Stimulated activated naive CD4-positive, alpha-beta T cell (primary cell): ENCODE results near the gene MAP3K5.
"Not testable (repeated sequence)": the region's sequence is repeated elsewhere in the genome, so short reads cannot be mapped to it uniquely, and the experiment has no call there.

Source experiments
- DNase-seq, 6 experiments: peaks; one replicate each; lab custom pipeline; 2025; lab: John Stamatoyannopoulos, UW

Gene MAP3K5

GRCh38 chr6:136725124-136725523, 67.2 kb downstream of the MAP3K5 start:
- no peak for DNase-seq

DNA sequence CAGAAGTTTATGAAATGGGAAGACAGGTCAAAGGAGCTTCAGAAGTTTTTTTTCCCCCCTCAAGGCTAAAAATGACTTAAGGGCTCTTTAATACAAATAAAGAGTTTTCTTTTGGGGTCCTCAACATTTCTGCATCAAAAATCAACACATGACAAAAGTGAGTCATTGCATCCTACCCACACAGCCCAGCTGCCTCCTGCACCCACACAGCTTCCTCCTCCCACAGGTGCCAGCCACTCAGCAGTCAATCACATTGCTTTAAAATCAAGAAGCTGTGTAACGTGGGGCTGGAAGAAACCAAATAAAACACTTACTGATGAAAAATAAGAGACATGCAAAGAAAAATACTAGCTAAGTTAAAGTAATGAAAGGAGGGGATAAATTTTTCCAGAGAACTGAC, 68.5 kb downstream of the MAP3K5 start:
- DNase-seq: peak in 1 of 6 experiments; percentile 0

- no peak for DNase-seq
These were observed 70.8 kb downstream of the MAP3K5 start for GRCh38 chr6:136721467-136721866.

- DNase-seq: no peak
These were observed 72.1 kb downstream of the MAP3K5 start for GRCh38 chr6:136720045-136720770.

GRCh38 chr6:136719280-136720044, 72.8 kb downstream of the MAP3K5 start:
- DNase-seq: no peak

- DNase-seq: no peak
These were observed 73.8 kb downstream of the MAP3K5 start for GRCh38 chr6:136718476-136718875.

GRCh38 chr6:136717716-136717990, 74.6 kb downstream of the MAP3K5 start:
- DNase-seq: no peak

DNA sequence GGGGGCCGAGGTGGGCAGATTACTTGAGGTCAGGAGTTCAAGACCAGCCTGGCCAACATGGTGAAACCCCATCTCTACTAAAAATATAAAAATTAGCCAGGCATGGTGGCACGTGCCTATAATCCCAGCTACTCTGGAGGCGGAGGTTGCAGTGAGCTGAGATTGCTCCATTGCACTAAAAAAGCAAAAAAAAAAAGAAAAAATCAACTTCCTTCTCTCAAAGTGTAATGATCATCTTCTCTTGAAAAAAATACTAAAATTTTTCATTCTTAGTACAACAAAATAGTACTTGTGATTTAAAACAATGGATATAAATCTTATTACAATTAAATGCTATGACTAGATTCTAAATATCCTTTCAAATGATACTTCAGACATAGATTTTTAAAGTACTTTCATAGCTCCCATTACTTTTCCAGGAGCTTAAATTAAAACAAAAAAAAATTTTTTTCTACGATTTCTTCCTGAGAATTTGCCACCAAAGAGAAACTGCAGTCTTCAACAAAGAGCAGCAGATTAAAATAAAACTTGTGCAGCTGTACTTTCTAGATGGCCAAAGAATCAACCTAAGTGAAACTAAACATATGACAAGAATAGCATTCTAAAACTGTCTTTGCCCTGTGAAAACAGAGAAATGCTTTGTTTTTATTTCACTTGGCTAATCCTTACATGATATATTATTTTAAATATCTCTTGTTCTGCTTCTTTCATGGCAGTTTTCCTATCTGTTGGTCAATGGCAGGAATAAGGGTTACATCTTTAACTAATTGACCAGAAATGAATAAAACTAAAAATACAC, 75.2 kb downstream of the MAP3K5 start:
- DNase-seq: no peak

GRCh38 chr6:136712642-136713041, 79.6 kb downstream of the MAP3K5 start:
- DNase-seq: not testable (repeated sequence)

GRCh38 chr6:136711644-136712043, 80.6 kb downstream of the MAP3K5 start:
- DNase-seq: no peak

DNA sequence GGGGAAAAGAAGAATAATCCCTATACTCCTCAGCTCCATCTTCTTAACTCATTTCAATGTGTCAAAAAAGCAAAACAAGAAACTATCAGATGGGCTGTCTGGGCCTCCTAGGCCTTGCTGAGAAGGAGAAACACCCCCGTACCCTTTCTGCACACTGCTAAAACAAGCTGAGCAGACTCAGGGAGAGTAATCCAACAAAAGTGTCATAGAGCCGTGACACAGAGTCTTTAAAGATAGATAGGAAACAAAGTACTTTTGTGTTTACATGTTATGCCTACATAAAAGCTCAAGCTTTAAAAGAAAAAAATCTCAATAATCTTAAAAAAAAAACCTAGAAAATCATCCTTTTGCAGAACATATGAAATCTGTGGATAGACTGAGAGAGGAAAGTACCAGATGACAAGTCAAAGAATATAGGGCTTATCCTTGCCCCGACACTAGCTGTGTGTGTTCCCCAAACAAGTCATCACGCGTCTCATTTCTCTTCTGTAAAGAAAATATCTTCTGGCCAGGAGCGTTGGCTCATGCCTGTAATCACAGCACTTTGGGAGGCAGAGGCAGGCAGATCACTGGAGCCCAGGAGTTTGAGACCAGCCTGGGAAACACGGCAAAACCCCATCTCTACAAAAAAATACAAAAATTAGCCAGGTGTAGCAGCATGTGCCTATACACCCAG, 81.3 kb downstream of the MAP3K5 start:
- DNase-seq: no peak

DNA sequence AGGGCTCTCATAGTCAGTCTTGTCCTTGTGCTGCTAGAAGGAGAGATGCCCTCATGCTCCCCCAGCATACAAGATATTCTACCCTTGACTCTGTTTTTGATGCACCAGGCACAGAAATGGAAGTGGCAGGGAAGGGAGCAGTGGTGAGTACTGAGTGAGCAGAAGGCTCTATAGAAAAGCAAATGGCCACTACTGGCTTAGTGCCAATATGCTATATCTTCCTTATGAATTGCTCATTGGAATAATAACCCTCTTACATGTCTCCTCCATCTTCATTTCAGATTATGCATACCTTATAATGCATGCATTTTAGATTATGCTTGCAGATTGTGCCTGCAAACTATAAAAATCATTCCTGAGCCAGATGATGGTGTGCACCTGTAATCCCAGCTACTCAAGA, 82.8 kb downstream of the MAP3K5 start:
- DNase-seq: no peak

GRCh38 chr6:136706430-136706829, 85.8 kb downstream of the MAP3K5 start:
- DNase-seq: no peak

DNA sequence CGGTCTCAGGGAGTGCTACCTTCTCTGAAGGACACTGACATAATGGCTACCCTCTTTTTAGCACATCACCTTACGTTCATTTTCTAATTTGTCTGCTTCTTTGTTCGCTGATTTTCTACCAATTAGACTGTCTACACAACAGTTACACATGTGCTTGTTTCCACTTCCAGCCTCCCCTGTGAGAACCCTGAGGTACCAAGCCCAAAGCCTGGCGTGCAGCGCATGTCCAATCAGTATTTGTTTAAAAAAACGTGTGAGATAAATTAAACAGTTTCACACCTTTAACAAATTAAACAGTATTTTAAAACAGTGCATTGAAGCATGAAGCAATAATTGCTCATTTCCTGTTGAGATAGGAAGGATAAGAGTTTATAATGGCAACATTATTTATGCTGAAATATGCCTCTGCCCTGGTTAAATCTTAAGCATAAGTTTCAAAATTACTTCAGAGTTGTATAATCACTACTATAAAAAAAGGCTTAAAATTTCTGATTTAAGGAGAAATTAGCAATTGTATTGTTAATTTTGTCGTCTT, 88.9 kb downstream of the MAP3K5 start:
- no peak for DNase-seq

DNA sequence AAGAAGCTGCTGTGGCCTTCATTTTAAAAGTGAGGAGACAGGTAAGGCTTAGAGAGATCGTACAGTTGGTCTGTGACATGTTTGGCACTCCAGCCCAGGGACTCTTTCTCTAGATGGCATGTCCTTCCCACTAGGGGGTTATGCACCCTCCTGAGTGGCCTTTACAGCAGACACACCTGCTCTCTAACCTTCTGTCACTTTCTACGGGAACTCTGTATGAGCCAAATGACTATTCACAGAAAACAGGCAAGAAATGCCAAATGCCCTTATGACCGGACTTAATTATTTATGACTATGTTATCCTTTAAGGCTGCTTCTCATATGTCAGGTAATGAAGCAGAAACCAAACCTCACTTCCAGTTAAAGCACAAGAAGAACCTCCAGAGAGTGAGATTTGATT, 91.2 kb downstream of the MAP3K5 start:
- no peak for DNase-seq

- DNase-seq: no peak
These were observed 92.9 kb downstream of the MAP3K5 start for GRCh38 chr6:136699358-136699757.

DNA sequence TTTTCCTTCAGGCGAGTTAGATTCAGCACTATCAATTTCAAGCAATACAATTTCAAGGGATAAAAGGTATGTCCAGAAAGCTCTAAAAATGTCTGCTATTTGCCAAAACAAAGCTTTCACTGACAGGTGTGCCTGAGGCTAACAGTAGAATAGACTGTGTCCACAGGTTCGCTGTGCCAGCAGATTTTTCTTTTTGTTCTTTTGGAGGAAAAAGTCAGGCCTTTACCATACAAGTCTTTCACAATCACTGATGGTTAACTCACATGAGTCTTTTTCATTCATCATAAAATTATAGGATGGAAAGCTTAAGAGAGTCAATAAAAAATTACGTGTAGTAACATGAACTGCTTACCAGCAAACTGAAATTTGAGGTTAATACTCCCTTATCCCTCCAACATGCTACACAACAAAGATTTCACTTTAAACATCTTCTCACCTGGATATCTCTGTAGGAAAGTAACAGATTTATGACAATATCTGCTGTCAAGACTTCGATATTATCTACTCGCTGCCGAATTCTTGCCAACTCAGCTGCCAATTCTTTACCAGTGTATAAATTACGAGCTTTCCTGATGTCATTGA, 95.4 kb downstream of the MAP3K5 start:
- DNase-seq: no peak

DNA sequence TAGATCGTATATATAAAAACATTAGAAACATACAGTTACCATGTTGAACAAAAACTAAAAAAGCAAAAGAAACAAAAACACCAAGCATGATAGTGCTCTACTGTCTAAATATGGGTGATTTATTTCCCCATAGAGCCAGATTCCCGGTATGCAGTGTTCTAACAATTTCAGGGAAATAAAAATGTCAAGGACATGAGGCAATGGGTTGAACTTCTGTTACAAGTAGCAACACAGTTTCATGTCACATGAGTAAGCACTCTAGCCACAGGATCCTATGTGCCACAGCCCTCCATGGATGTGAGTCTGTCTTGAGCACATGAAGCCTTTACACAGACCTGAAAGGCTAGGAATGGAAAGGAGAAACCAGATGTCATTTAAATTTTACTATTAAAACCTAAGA, 96.0 kb downstream of the MAP3K5 start:
- no peak for DNase-seq

DNA sequence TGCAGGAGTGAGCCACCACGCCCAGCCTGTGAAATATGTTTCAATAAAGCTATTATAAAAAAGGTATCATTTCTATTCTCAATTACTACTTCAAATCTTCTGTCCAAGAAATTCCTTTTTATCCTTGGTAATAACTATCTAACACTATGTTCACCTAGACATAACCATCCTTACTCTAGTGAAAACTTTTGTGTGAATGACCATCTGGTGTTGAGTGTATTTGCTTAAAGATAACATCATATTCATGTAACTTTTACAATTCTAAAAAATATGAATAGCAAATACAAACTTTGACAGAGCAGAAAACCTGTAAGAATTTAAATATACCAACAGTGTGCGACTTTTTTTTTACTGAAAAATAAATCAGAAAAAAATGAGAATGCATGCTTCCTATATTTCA, 96.9 kb downstream of the MAP3K5 start:
- no peak for DNase-seq

- DNase-seq: no peak
These were observed 99.2 kb downstream of the MAP3K5 start for GRCh38 chr6:136693090-136693489.

DNA sequence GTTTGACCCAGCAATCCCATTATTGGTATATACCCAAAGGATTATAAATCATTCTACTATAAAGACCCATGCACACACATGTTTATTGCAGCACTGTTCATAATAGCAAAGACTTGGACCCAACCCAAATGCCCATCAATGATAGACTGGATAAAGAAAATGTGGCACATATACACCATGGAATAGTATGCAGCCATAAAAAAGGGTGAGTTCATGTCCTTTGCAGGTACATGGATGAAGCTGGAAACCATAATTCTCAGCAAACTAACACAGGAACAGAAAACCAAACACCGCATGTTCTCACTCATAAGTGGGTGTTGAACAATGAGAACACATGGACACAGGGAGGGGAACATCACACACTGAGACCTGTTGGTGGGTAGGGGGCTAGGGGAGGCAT, 104.4 kb downstream of the MAP3K5 start:
- not testable (repeated sequence) for DNase-seq
